H1 (cell line): ENCODE data around the gene ALG2. TPM values are rescaled to one million over a fixed set of nuclear protein-coding genes. Genes with fewer than 3 reads are reported as not detected.

ENCODE experiments used
- BRCA1 ChIP-seq: IDR thresholded peaks from 2 replicates; pipeline ENCODE4 v1.6.1; 2012; ENCODE audit warnings: low read depth, low read length, improper control_type of control experiment
- CREB1 ChIP-seq: IDR thresholded peaks from 2 replicates; pipeline ENCODE4 v1.6.1; 2012; ENCODE audit warnings: inconsistent platforms
- CTBP2 ChIP-seq: IDR thresholded peaks from 2 replicates; pipeline ENCODE4 v1.7.0; 2011; ENCODE audit warnings: borderline replicate concordance, mild to moderate bottlenecking, moderate library complexity, mixed read lengths, low read length; ENCODE audit not compliant: insufficient read depth, insufficient read length
- EP300 ChIP-seq, 2 experiments: IDR thresholded peaks; 1 replicate in 1 of 2; 2 replicates in 1 of 2; pipeline ENCODE4 v1.6.1; 2011 to 2012; ENCODE audit warnings: low read depth in 2 of 2, low read length in 2 of 2, mild to moderate bottlenecking in 2 of 2, borderline replicate concordance in 1 of 2, inconsistent platforms in 1 of 2, moderate library complexity in 1 of 2
- KDM5A ChIP-seq: fragments of 200-600 bp; IDR thresholded peaks from 2 replicates; pipeline ENCODE4 v1.7.1; 2012; ENCODE audit warnings: mild to moderate bottlenecking, low read length, inconsistent platforms, mixed read lengths
- MAX ChIP-seq: IDR thresholded peaks from 2 replicates; pipeline ENCODE4 v1.6.1; 2012; ENCODE audit warnings: inconsistent platforms
- NRF1 ChIP-seq: IDR thresholded peaks from 2 replicates; pipeline ENCODE4 v1.6.1; 2011; ENCODE audit warnings: mild to moderate bottlenecking, low read depth, low read length, improper control_type of control experiment
- PHF8 ChIP-seq: fragments of 200-600 bp; sonication (generic); conservative IDR thresholded peaks from 2 replicates; pipeline ENCODE4 v1.7.1; 2012; ENCODE audit warnings: low read depth, mild to moderate bottlenecking, inconsistent platforms, low read length, moderate library complexity
- RBBP5 ChIP-seq: IDR thresholded peaks from 2 replicates; pipeline ENCODE4 v1.7.1; 2012; ENCODE audit warnings: low read depth, mild to moderate bottlenecking, inconsistent platforms, low read length, moderate library complexity, borderline replicate concordance
- SAP30 ChIP-seq: fragments of 300-600 bp; sonication (generic); IDR thresholded peaks from 2 replicates; pipeline ENCODE4 v1.7.1; 2012; ENCODE audit warnings: low read length, moderate library complexity, mild to moderate bottlenecking, inconsistent platforms; ENCODE audit not compliant: insufficient read depth, insufficient replicate concordance
- SRF ChIP-seq: IDR thresholded peaks from 2 replicates; pipeline ENCODE4 v1.6.1; 2011; ENCODE audit warnings: mild to moderate bottlenecking, low read depth, low read length, moderate library complexity
- SUZ12 ChIP-seq: fragments of 200-600 bp; sonication (generic); IDR thresholded peaks from 2 replicates; pipeline ENCODE4 v1.6.1; 2012; ENCODE audit warnings: mild to moderate bottlenecking, inconsistent platforms, low read length, moderate library complexity, mixed read lengths
- TAF7 ChIP-seq: optimal IDR thresholded peaks from 2 replicates; pipeline ENCODE3; 2011; ENCODE audit warnings: low read depth, mild to moderate bottlenecking, inconsistent platforms, low read length, moderate library complexity, borderline replicate concordance
- TEAD4 ChIP-seq: IDR thresholded peaks from 2 replicates; pipeline ENCODE4 v1.6.1; 2012; ENCODE audit warnings: low read depth, low read length, inconsistent platforms, mixed read lengths
- polyA plus RNA-seq, 7 experiments: library from polyadenylated mRNA; depleted of rRNA in 3 of 7; stranded (reverse) in 5 of 7; unstranded in 2 of 7; fragments of >200 nt in 5 of 7; fragments of 200-250 nt in 2 of 7; gene quantifications; 1 replicate in 5 of 7; 2 replicates in 1 of 7; 4 replicates in 1 of 7; pipeline versions ENCODE4 v1.2.1 to v1.2.3, GENCODE V29; 2011 to 2013; ENCODE audit warnings: missing spikeins in 2 of 7, mixed read lengths in 2 of 7
- total RNA-seq: library from RNA; stranded (reverse); fragmentation: NEBNext Ultra II Directional; extraction: Animal tissue kit (Norgen Biotek cat#: 25700); gene quantifications from 2 replicates; pipeline ENCODE4 v1.2.1, GENCODE V29; 2021
- TF ChIP-seq, protein P1 (sequence below): IDR thresholded peaks from 2 replicates; pipeline ENCODE4 v1.6.1; 2012; ENCODE audit warnings: low read length, inconsistent platforms

ALG2 gene
- total and polyA plus RNA-seq, 2 of the 8 experiments (the other 6 are each of a cell fraction or from before 2014, with no cell fraction given) = 27.1 to 30.7 TPM

- TF ChIP-seq KDM5A (peak; percentile 33; the same call in 1 of the 2 replicates), TEAD4 (no peak), SUZ12 (no peak), EP300 (IDR thresholded peaks at IDR 0.05; ENCODE audit: borderline replicate concordance in 1 of 2, low read depth in 2 of 2, low read length in 2 of 2) (no peak), CTBP2 (no peak), SRF (no peak), PHF8 (peak; percentile 59), MAX (no peak), BRCA1 (no peak), CREB1 (no peak), NRF1 (no peak), RBBP5 (no peak), TAF7 (no peak), SAP30 (peak; percentile 67)
- TF ChIP-seq, protein P1, sequence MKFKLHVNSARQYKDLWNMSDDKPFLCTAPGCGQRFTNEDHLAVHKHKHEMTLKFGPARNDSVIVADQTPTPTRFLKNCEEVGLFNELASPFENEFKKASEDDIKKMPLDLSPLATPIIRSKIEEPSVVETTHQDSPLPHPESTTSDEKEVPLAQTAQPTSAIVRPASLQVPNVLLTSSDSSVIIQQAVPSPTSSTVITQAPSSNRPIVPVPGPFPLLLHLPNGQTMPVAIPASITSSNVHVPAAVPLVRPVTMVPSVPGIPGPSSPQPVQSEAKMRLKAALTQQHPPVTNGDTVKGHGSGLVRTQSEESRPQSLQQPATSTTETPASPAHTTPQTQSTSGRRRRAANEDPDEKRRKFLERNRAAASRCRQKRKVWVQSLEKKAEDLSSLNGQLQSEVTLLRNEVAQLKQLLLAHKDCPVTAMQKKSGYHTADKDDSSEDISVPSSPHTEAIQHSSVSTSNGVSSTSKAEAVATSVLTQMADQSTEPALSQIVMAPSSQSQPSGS = no peak
These were observed 901 bp upstream of the ALG2 start (continued) for GRCh38 chr9:99222416-99223270.
